Measurements from ENCODE around the gene ABCG1. TPM values are rescaled to one million over a fixed set of nuclear protein-coding genes. Genes with fewer than 3 reads are reported as not detected.
A peak's percentile ranks its signal among the peaks of the same experiment; 100 is the strongest.

Gene ABCG1
- total RNA-seq, 2 experiments from 2014 or later, result 11.6 to 16.3 TPM

GRCh38 chr21:42183374-42184266 is 35.3 kb upstream of the ABCG1 start:
- intact Hi-C loops (cut with DNase I, micrococcal nuclease), result no loop called here
- POLR2A ChIA-PET, result interaction anchor here (0.5 kb wide), 1 partner anchor 17 kb away, joined by 4 read pairs; no protein-coding TSS in a partner anchor
- no peak overlapping the region for H3K27ac Mint-ChIP-seq
- DNase-seq (no peak), ATAC-seq (no peak)
- H3K4me3 Mint-ChIP-seq, result no peak overlapping the region
- peaks cover 11% of the 10 kb centered on the region for H3K9me3 Mint-ChIP-seq (ENCODE audit: low read depth)
- peaks cover 7% of the 10 kb centered on the region for H3K36me3 Mint-ChIP-seq (ENCODE audit: low read depth)
- peaks cover 32% of the 10 kb centered on the region for H3K4me1 Mint-ChIP-seq
- H3K27me3 Mint-ChIP-seq, result no peaks in the 10 kb centered on the region
- CTCF ChIA-PET, result no interaction called here

DNA sequence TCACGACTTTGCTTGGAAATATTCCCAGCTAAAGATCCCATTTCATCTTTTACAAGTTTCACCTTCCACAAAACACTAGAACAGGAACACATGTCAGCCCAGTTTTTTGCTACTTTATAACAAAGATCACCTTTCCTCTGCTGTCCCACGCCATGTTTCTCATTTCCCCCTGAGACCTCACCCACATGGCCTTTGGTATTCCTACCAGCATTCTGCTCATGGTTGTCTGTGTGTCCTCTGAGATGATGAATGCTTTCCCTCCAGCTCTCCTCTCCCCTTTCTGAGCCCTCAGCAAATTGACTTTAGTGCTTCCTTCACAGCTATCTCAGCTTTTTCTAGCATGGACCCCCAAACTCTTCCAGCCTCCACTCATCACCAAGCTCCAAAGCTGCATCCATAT is 32.3 kb upstream of the ABCG1 start:
- Mint-ChIP-seq H3K27me3 (no peaks in the 10 kb centered on the region), H3K36me3 (ENCODE audit: low read depth) (peaks cover 7% of the 10 kb centered on the region), H3K4me1 (peaks cover 50% of the 10 kb centered on the region), H3K27ac (peak overlapping the region; percentile 78), H3K9me3 (ENCODE audit: low read depth) (peaks cover 11% of the 10 kb centered on the region), H3K4me3 (no peak overlapping the region)
- no peak for DNase-seq
- POLR2A ChIA-PET, result interaction anchor here (1.1 kb wide), 1 partner anchor 33 kb away, joined by 3 read pairs; no protein-coding TSS in a partner anchor
- intact Hi-C loops (cut with DNase I, micrococcal nuclease), result no loop called here
- CTCF ChIA-PET, result interaction anchor here (0.9 to 1.4 kb wide), 5 partner anchors 13 to 73 kb away, joined by 3 to 5 read pairs (median 3); no protein-coding TSS in a partner anchor
- ATAC-seq, result no peak

- ChIA-PET POLR2A (interaction anchor here (0.7 to 1.6 kb wide), 5 partner anchors 13 to 50 kb away, joined by 3 to 7 read pairs (median 4); no protein-coding TSS in a partner anchor), CTCF (interaction anchor here (1.2 to 2.8 kb wide), 5 partner anchors 13 to 71 kb away, joined by 4 to 14 read pairs (median 6); no protein-coding TSS in a partner anchor)
- Mint-ChIP-seq H3K4me3 (peak overlapping the region; percentile 57), H3K27ac (peak overlapping the region; percentile 95), H3K36me3 (ENCODE audit: low read depth) (peaks cover 7% of the 10 kb centered on the region), H3K27me3 (peaks cover 2% of the 10 kb centered on the region), H3K4me1 (peaks cover 65% of the 10 kb centered on the region), H3K9me3 (ENCODE audit: low read depth) (peaks cover 11% of the 10 kb centered on the region)
- ATAC-seq (peak; percentile 93), DNase-seq (peak; percentile 88)
- intact Hi-C loops (cut with DNase I, micrococcal nuclease), result loop anchor here (1.0 to 2.0 kb wide), 6 partner anchors 32 to 308 kb away; partner anchors contain the start of gene RSPH1 (in 1 of the 2)
These were observed 30.8 kb upstream of the ABCG1 start for GRCh38 chr21:42187976-42188653.

DNA sequence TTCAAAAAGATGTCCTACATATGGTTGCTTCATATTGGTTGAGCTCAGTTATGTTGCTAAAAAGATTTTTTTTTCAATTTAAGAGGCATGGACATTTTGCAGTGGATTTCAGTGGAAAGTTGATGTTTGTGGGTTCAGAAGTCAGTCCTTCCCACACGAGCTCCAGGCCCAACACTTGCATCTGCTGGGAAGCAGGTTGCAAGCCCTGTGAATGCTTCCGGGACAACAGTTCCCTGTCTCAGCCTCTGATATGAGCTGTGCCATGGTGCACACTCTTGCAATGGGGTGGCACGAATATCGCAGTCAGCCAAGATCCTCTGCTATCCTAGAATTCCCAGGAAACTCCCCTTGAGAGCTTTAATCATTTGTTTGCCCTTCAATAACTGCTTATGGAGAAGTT is 30.3 kb upstream of the ABCG1 start:
- H3K4me1 Mint-ChIP-seq, result peaks cover 70% of the 10 kb centered on the region
- H3K27ac Mint-ChIP-seq, result peak overlapping the region; percentile 95
- peak overlapping the region; percentile 57 for H3K4me3 Mint-ChIP-seq
- H3K9me3 Mint-ChIP-seq (ENCODE audit: low read depth), result peaks cover 11% of the 10 kb centered on the region
- ATAC-seq, result no peak
- peaks cover 2% of the 10 kb centered on the region for H3K27me3 Mint-ChIP-seq
- peaks cover 7% of the 10 kb centered on the region for H3K36me3 Mint-ChIP-seq (ENCODE audit: low read depth)
- ChIA-PET POLR2A (interaction anchor here (0.7 to 1.6 kb wide), 5 partner anchors 12 to 50 kb away, joined by 3 to 7 read pairs (median 4); no protein-coding TSS in a partner anchor), CTCF (interaction anchor here (1.2 to 2.8 kb wide), 5 partner anchors 13 to 71 kb away, joined by 4 to 14 read pairs (median 6); no protein-coding TSS in a partner anchor)
- intact Hi-C loops (cut with DNase I, micrococcal nuclease), result loop anchor here (1.0 to 2.0 kb wide), 6 partner anchors 32 to 308 kb away; partner anchors contain the start of gene RSPH1 (in 1 of the 2)
- no peak for DNase-seq

DNA sequence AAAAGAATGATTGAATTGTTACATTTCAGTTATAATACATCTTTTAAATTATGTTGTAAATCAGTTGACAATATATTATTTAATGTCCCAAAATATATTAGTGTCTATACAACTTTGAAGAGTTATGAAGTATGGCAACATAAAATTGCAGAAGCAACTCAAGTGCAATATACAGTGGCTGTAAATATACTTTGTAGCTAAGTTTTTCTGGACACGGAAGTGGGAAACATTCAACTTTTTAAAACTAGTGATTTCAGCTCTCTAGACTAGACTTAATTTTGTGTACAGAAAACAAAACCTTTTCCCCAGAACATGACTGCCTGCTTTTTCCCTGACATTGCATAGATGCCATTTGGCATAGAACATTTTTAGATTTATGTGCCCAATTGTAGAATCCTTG is 29.5 kb upstream of the ABCG1 start:
- H3K4me3 Mint-ChIP-seq, result no peak overlapping the region
- peaks cover 74% of the 10 kb centered on the region for H3K4me1 Mint-ChIP-seq
- ChIA-PET CTCF (interaction anchor here (0.9 to 2.8 kb wide), 8 partner anchors 12 to 70 kb away, joined by 3 to 14 read pairs (median 4); no protein-coding TSS in a partner anchor), POLR2A (no interaction called here)
- no peak for DNase-seq
- ATAC-seq, result no peak
- peaks cover 7% of the 10 kb centered on the region for H3K36me3 Mint-ChIP-seq (ENCODE audit: low read depth)
- no peak overlapping the region for H3K27ac Mint-ChIP-seq
- peaks cover 11% of the 10 kb centered on the region for H3K9me3 Mint-ChIP-seq (ENCODE audit: low read depth)
- intact Hi-C loops (cut with DNase I, micrococcal nuclease), result loop anchor here in 1 of 2 experiments (2.0 kb wide), 1 partner anchor 225 kb away; no protein-coding TSS in a partner anchor
- H3K27me3 Mint-ChIP-seq, result peaks cover 2% of the 10 kb centered on the region

DNA sequence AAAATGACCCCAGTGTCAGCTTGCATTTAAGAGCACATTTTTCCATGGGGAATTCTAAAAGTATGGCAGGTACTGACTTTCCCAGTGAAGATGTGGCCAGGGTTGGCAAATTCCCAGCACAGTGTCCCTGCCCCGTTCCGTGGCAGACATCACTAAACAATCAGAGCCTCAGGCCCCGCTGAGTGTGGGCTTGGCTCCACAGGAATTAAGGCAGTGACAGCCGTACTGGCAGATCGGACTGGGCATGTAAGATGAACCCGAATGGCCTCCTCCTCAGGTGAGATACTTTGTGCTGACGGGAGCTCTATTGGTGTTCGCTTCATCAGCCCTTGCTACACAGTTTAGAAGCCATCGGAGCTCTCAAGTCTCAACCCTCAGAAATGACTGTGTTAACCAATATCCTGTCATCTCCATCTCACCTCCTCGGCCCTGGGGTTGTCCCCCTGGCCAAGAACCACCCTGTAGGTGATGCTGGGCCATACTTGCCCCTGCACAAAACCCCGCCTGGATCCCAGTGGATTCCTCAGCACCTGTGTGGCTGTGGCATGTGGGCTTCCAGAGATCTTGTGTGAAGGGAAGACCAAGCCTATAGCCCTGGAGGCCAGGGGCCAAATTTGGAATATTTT is 29.0 kb upstream of the ABCG1 start:
- H3K27me3 Mint-ChIP-seq, result peaks cover 2% of the 10 kb centered on the region
- H3K4me1 Mint-ChIP-seq, result peaks cover 76% of the 10 kb centered on the region
- peaks cover 7% of the 10 kb centered on the region for H3K36me3 Mint-ChIP-seq (ENCODE audit: low read depth)
- ChIA-PET CTCF (interaction anchor here (0.7 to 2.8 kb wide), 7 partner anchors 11 to 69 kb away, joined by 3 to 14 read pairs (median 3); no protein-coding TSS in a partner anchor), POLR2A (no interaction called here)
- ATAC-seq (peak; percentile 57), DNase-seq (peak; percentile 66)
- H3K27ac Mint-ChIP-seq, result peak overlapping the region; percentile 44
- H3K9me3 Mint-ChIP-seq (ENCODE audit: low read depth), result peaks cover 11% of the 10 kb centered on the region
- intact Hi-C loops (cut with DNase I, micrococcal nuclease), result loop anchor here in 1 of 2 experiments (2.0 kb wide), 1 partner anchor 225 kb away; no protein-coding TSS in a partner anchor
- no peak overlapping the region for H3K4me3 Mint-ChIP-seq

DNA sequence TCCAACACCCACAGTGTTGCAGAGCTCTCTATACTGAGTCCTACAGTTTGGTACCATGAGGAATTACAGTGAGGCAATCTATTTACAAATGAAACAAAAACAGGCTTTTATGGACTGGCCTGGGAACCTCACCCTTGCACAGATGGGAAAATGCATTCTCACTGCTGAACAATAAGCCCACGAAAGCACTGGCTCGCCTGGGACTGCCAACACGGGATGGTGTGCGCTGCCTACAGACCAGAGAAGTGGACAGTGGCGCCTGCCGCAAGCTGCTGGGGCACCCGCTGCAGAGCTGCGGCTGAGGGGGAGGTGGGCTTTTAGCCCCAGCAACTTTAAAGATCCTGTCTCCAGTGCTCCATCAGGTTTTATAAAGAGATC is 28.5 kb upstream of the ABCG1 start:
- DNase-seq, result no peak
- peaks cover 2% of the 10 kb centered on the region for H3K27me3 Mint-ChIP-seq
- no peak for ATAC-seq
- ChIA-PET CTCF (interaction anchor here (0.7 to 1.4 kb wide), 6 partner anchors 26 to 465 kb away, joined by 3 to 4 read pairs (median 3); no protein-coding TSS in a partner anchor), POLR2A (no interaction called here)
- peaks cover 75% of the 10 kb centered on the region for H3K4me1 Mint-ChIP-seq
- peaks cover 7% of the 10 kb centered on the region for H3K36me3 Mint-ChIP-seq (ENCODE audit: low read depth)
- intact Hi-C loops (cut with DNase I, micrococcal nuclease), result no loop called here
- peaks cover 10% of the 10 kb centered on the region for H3K9me3 Mint-ChIP-seq (ENCODE audit: low read depth)
- peak overlapping the region; percentile 44 for H3K27ac Mint-ChIP-seq
- H3K4me3 Mint-ChIP-seq, result no peak overlapping the region

GRCh38 chr21:42191064-42191463 is 27.9 kb upstream of the ABCG1 start:
- ATAC-seq (no peak), DNase-seq (no peak)
- POLR2A ChIA-PET, result no interaction called here
- Mint-ChIP-seq H3K4me1 (peaks cover 69% of the 10 kb centered on the region), H3K36me3 (ENCODE audit: low read depth) (peaks cover under 1% of the 10 kb centered on the region), H3K4me3 (no peak overlapping the region), H3K27me3 (peaks cover 2% of the 10 kb centered on the region), H3K27ac (no peak overlapping the region), H3K9me3 (ENCODE audit: low read depth) (peaks cover 4% of the 10 kb centered on the region)
- intact Hi-C loops (cut with DNase I, micrococcal nuclease), result no loop called here
- CTCF ChIA-PET, result interaction anchor here (0.6 to 1.4 kb wide), 6 partner anchors 23 to 466 kb away, joined by 3 to 5 read pairs (median 3); no protein-coding TSS in a partner anchor

DNA sequence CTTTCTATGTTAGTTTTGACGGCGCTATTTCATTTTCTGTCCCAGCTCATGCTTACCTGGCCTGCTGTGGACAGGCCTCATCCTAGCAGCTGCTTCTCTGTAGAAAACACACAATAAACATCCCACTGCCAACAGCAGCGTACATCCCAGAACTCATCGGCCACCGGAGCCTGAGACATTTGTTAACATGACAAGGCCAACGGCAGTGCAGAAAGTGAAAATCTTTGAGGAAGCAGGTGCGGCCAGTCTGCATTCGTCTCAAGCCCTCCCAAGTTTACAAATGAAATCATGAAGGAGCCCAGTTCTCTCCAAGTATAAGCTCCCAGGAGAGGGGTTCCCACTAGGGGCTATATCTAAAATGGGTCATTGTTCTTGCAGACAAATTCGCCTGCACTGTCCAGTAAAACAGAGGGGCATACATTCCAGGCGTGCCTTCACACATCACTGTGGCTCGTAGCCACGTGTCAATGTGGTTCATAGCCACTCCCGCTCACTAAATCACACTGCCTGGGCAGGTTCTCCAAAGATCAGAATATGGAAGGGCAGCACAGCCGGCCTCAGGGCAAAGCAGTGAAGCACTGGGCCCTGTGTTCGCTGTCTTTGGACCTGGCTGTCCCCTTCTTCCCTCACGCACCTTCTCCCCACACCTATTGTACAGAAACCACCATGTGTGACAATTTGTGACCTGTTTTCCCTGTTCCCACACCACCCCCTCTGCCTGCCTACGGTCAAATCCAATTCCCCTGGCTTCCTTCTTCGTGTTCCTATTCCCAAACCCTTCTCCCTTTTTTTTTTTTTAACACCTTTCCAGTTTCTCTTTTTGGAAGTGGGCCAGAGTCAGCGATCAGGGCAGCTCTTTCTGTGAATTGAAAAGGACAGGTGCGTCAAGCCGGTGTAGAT is 27.0 kb upstream of the ABCG1 start:
- POLR2A ChIA-PET, result interaction anchor here (0.8 to 1.1 kb wide), 2 partner anchors 10 to 46 kb away, joined by 3 read pairs; no protein-coding TSS in a partner anchor
- H3K36me3 Mint-ChIP-seq (ENCODE audit: low read depth), result no peaks in the 10 kb centered on the region
- peaks cover 2% of the 10 kb centered on the region for H3K27me3 Mint-ChIP-seq
- CTCF ChIA-PET, result interaction anchor here (0.6 to 1.5 kb wide), 7 partner anchors 23 to 67 kb away, joined by 3 to 8 read pairs (median 4); no protein-coding TSS in a partner anchor
- H3K4me1 Mint-ChIP-seq, result peaks cover 61% of the 10 kb centered on the region
- intact Hi-C loops (cut with DNase I, micrococcal nuclease), result no loop called here
- no peaks in the 10 kb centered on the region for H3K9me3 Mint-ChIP-seq (ENCODE audit: low read depth)
- no peak for DNase-seq
- ATAC-seq, result no peak
- no peak overlapping the region for H3K4me3 Mint-ChIP-seq
- peak overlapping the region; percentile 4 for H3K27ac Mint-ChIP-seq

Data from activated CD4-positive, alpha-beta T cell treated with anti-CD3 and anti-CD28 coated beads for 36 hours (primary cell).